NCI-H1048 (cell line): ENCODE results near the gene ADAMTS6.

Source experiments
- DNase-seq: peaks from one replicate; lab custom pipeline; 2025; lab: John Stamatoyannopoulos, UW

Gene ADAMTS6

DNA sequence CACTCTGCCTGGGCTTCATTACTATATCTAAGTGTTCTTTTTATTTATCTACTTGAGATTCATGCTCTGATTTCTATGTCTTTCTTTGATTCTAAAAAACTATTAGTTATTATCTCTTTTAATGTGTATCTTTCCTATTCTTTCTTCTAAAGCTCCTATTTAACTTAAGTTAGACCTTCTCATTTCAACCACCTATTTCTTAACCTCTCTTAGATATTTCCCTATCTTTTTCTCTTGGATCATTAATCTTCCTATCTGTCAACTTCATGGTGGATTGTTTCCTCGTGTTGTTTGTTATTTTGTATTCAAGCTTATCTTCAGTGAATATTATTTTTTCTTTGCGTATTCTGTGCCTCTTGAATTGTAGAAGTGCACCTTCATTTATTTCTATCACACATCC, 202.1 kb downstream of the ADAMTS6 start:
- no peak for DNase-seq

- no peak for DNase-seq
These were observed 205.4 kb downstream of the ADAMTS6 start for GRCh38 chr5:65276178-65276890.

GRCh38 chr5:65271906-65272305, 209.8 kb downstream of the ADAMTS6 start:
- DNase-seq, result no peak

DNA sequence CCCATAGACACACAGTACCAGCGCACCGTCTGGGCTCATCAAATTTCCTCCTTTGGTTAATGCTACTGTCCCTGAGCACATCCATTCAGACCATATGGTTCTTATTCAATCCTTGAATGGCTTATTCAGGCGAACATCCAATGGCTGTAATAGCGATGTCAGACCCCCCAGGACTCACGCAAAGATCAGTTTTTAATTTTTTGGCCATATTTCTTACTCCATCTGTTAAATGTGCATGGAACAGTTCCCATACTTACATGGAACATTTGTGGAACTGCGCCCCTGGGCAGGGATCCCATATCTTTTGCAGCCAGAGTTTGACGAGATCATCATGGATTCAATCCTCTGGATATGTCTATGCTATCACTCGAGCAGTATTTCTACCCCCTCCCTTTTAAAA, 213.2 kb downstream of the ADAMTS6 start:
- no peak for DNase-seq

GRCh38 chr5:65264420-65264819, 217.3 kb downstream of the ADAMTS6 start:
- no peak for DNase-seq

DNA sequence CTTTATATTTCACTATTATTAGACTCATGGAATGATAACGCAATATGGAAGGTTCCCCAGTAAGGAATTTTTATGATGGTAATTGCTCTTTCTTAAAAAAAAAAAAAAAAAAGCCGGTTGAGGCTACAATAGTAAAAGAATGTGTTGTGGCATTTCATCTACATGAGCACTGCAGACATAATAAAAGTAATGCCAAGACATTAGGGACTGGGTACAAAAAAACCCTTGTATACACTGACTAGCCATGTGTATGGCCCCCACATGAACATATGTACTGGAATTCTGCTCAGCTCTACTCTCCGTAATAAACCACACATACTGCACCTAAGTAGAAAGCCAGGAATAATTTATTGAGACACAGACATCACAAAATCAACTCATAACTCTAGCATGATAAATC, 218.4 kb downstream of the ADAMTS6 start:
- DNase-seq, result no peak

GRCh38 chr5:65262649-65263059, 219.1 kb downstream of the ADAMTS6 start:
- no peak for DNase-seq

GRCh38 chr5:65262096-65262495, 219.6 kb downstream of the ADAMTS6 start:
- no peak for DNase-seq

- DNase-seq, result no peak
These were observed 220.2 kb downstream of the ADAMTS6 start for GRCh38 chr5:65261499-65261898.

GRCh38 chr5:65255294-65255693, 226.4 kb downstream of the ADAMTS6 start:
- no peak for DNase-seq

- DNase-seq, result no peak
These were observed 228.7 kb downstream of the ADAMTS6 start for GRCh38 chr5:65252977-65253376.

GRCh38 chr5:65248896-65249295, 232.8 kb downstream of the ADAMTS6 start:
- DNase-seq, result no peak

DNA sequence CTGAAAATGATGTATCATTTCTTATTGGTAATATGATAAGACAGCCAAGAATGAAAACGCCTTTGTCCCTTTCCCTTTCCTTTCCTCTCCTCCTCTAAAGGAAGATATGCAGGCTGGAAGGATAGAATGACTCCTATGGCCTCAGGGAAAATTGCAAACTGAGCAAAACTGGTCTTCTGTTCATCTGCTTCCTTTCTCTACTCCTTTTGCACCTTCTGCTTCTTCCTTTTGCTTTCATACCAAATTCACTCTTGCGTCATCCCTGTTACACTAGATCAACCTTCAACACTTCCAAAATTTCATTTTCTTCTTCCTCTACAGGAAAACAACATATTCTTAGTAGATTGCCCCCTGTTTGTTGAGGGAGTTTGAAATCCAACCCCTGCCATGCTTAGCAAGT, 234.1 kb downstream of the ADAMTS6 start:
- DNase-seq, result no peak

DNA sequence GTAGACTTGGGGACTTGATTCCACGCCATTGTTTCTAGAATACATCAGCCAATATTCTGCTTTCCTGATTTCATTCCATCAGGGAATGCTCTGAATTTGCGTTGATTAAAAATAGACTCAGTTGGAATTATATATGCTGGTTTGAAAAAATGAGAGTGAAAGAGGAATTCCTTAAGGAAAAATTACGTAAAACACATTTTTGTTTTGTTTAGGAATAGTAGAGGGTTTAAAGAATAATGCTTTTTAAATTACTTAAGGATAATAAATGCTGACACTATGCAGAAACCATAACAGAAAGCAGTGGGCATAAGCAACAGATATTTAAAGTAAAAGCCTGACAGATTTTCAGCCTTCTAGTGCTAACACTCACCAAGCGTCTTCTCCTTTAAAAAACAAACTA, 235.0 kb downstream of the ADAMTS6 start:
- DNase-seq, result no peak

DNA sequence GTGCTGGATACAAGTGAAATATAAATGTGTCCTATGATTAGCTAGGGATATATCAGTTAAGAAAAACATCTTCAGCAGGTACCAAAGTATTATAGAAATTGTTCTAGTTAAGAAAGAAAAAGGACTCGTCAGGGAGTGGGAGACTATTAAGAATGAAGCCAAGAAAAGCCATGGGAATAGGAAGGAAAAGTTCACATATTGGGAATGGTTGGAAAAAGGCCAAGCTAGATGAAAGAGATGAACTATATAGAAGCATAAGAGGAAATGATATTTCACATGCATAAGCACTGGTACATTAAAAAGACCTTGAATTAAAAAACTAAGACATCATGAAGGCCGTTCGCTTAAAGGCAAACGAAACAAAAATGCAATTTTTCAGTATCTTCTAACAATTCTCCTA, 237.7 kb downstream of the ADAMTS6 start:
- DNase-seq, result no peak

DNA sequence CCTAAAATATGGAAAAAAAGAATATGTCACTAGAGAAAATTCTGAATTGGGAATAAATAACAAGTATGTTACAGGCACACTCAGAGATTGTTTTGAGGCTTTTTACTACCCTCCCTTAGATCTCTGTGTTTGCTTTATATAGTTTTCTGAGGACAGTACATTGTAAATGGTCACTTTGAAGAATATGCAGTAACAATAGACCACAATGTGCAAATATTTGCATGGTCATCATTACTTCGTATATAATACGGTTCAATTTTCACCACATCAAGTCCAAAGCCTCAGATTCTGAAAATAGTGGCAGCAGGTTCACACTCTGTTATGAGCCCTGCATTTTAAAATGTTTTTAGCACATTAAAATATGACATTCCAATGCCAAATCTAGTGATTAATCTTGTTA, 238.6 kb downstream of the ADAMTS6 start:
- DNase-seq, result no peak

GRCh38 chr5:65229841-65230240, 251.9 kb downstream of the ADAMTS6 start:
- DNase-seq, result no peak

GRCh38 chr5:65213921-65214525, 267.7 kb downstream of the ADAMTS6 start:
- no peak for DNase-seq

GRCh38 chr5:65209341-65209740, 272.4 kb downstream of the ADAMTS6 start:
- no peak for DNase-seq

DNA sequence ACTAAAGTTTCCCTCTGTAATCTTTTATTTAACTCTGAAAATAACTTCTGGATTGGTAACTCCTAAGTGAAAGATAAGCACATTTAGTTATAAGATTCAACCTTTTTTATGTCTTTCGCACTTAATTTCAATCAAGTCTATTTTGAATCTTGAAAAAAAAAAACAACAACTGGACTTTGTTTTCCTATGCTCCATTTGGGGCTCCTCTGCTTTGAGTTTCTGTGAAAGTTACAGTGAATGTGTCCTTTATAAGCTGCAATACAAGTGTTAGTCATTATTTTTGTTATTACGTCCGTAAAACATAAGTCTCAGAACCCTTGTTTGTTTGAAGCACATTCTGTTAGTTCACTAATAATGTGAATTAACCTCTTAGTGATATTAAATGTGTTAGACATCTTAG, 276.8 kb downstream of the ADAMTS6 start:
- no peak for DNase-seq

DNA sequence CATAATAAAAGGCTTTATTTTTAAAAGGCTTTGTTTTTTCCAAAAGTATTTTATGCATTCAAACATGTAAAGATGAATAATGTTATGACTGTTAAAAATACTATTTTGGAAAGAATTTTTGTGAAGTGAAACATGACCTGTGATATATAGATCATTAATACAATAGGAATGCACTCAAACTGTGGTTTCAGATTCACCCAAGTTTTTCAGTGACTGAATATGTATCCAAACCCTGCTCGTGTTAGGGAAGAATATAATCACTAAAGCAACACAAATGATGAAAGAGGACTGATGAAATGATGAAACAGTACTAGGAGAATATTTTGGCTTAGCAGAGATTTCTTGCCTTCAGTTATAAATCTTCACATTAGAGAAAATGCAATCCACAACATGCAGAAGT, 278.0 kb downstream of the ADAMTS6 start:
- DNase-seq, result no peak

DNA sequence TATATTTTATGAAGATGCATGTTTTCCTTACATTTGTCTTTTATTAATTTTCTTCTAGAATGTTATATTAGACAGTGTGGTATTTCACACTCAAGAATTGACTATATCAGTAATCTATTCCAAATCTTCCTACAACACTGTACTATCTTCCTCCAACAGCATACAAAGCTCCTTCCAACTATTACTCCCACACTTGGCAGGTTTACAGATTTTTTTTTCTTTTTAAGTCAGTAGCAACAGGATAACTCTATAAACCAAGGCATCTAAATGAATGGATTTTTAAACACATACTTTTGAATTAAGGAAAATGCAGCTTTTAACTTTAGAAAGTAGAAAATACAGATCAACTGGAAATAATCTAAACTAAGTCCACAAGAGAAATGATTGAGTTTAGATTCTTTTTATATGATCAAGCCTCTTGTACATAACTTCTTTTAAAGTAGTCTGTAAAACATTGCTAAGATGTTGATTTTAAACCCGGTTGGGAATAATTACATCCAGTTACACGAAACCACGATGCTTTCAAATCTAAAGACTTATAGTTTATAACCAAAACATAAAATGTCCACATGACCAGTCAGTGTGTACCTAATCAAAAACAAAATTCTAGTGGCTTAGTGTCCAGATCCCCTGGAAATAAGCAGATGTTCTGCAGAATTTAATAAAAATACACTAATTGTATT, 281.6 kb downstream of the ADAMTS6 start:
- no peak for DNase-seq

GRCh38 chr5:65198456-65199120, 283.1 kb downstream of the ADAMTS6 start:
- no peak for DNase-seq
